HepG2 (cell line): ENCODE data around the gene PXDC1. TPM values are rescaled to one million over a fixed set of nuclear protein-coding genes. Genes with fewer than 3 reads are reported as not detected.

Experiments
- ATAC-seq: fragments of 200-7000 bp; cut with Tn5 transposase; 3 replicates; pipeline ENCODE4 v1.9.1; 2020; ENCODE audit warnings: mild to moderate bottlenecking, moderate library complexity
- BruUV-seq: library from RNA; stranded (reverse); fragments of 400-500 nt; replicated peaks from 2 replicates; lab custom pipeline; 2021; lab: Mats Ljungman, UMichigan
- CTCF ChIA-PET: fragments of 300-600 bp; formaldehyde crosslinking; extraction: SDS; loops from one replicate; lab custom pipeline; 2021; ENCODE audit warnings: low total read pairs, inconsistent platforms, low intra/inter-chr PET ratio; lab: Yijun Ruan, JAX
- POLR2A ChIA-PET: fragments of 350-600 bp; sonication (Branson Sonifier 250); formaldehyde crosslinking; loops from one replicate; lab custom pipeline; 2020; ENCODE audit warnings: antibody characterized with exemption, inconsistent platforms; lab: Yijun Ruan, JAX
- DNase-seq: peaks from one replicate; pipeline ENCODE4 v3.0.0-alpha.2; 2015; ENCODE audit warnings: low spot score
- FAIRE-seq: peaks from 3 replicates; lab custom pipeline; 2011; peaks lifted over from hg19 to GRCh38; lab: Jason Lieb, UNC
- H2AFZ ChIP-seq: one replicate; pipeline ENCODE4 v1.6.1; 2011; ENCODE audit warnings: low read length, inconsistent platforms
- H3K27ac ChIP-seq: fragments of 300-600 bp; 3 replicates; pipeline ENCODE4 v1.8.0; 2011; ENCODE audit warnings: mixed run types, mild to moderate bottlenecking, mixed read lengths, low read length, inconsistent platforms; ENCODE audit not compliant: insufficient read depth; ENCODE audit errors: extremely low read length
- H3K27me3 ChIP-seq, 2 experiments: fragments of 200-600 bp in 1 of 2; 2 replicates in 1 of 2; 3 replicates in 1 of 2; pipeline versions ENCODE4 v1.6.0 to v1.8.0; 2011; ENCODE audit warnings: low read length in 2 of 2, mild to moderate bottlenecking in 2 of 2, moderate library complexity in 2 of 2, inconsistent platforms in 1 of 2; ENCODE audit not compliant: insufficient read depth in 2 of 2, control insufficient read depth in 1 of 2
- H3K36me3 ChIP-seq, 2 experiments: fragments of 200-600 bp in 1 of 2; replicated peaks in 1 of 2; 2 replicates in 1 of 2; 3 replicates in 1 of 2; pipeline versions ENCODE4 v1.5.1 to v1.8.0; 2011; ENCODE audit warnings: low read length in 2 of 2, inconsistent platforms in 1 of 2; ENCODE audit not compliant: insufficient read depth in 2 of 2, control insufficient read depth in 1 of 2
- H3K4me1 ChIP-seq: 2 replicates; pipeline ENCODE4 v1.5.1; 2012; ENCODE audit warnings: low read length, inconsistent platforms; ENCODE audit not compliant: insufficient read depth
- H3K4me2 ChIP-seq: 2 replicates; pipeline ENCODE4 v1.6.0; 2011; ENCODE audit warnings: low read depth, low read length, inconsistent platforms
- H3K4me3 ChIP-seq, 3 experiments: fragments of 200-600 bp in 1 of 3; sonication (generic), shearing (Covaris generic) in 1 of 3; replicated peaks in 1 of 3; 2 replicates each; pipeline ENCODE4 v1.5.1; 2011 to 2016; ENCODE audit warnings: low read length in 3 of 3, inconsistent platforms in 2 of 3, low read depth in 2 of 3, mild to moderate bottlenecking in 2 of 3, control low read depth in 1 of 3, mixed read lengths in 1 of 3; ENCODE audit not compliant: insufficient read depth in 1 of 3
- H3K79me2 ChIP-seq: one replicate; pipeline ENCODE4 v1.6.1; 2011; ENCODE audit warnings: low read length, inconsistent platforms; ENCODE audit not compliant: insufficient read depth
- H3K9ac ChIP-seq: 2 replicates; pipeline ENCODE4 v1.6.0; 2011; ENCODE audit warnings: mild to moderate bottlenecking, low read depth, low read length, inconsistent platforms; ENCODE audit not compliant: insufficient read depth
- H3K9me3 ChIP-seq: 2 replicates; pipeline ENCODE4 v1.5.1; 2012; ENCODE audit warnings: mild to moderate bottlenecking, low read length
- H4K20me1 ChIP-seq: 2 replicates; pipeline ENCODE4 v1.6.0; 2011; ENCODE audit warnings: inconsistent platforms, mild to moderate bottlenecking, low read length, moderate library complexity; ENCODE audit not compliant: insufficient read depth
- FOXO4 ChIP-seq: sonication (generic); formaldehyde crosslinking; conservative IDR thresholded peaks from 2 replicates; pipeline ENCODE4 v1.8.1; 2023; ENCODE audit warnings: missing genetic modification reagents
- MED13 ChIP-seq: sonication (generic); formaldehyde crosslinking; IDR thresholded peaks from 2 replicates; pipeline ENCODE4 v1.5.0; 2020; ENCODE audit warnings: missing genetic modification reagents
- PHF20 ChIP-seq: sonication (generic); formaldehyde crosslinking; IDR thresholded peaks from 2 replicates; pipeline ENCODE4 v1.5.0; 2020; ENCODE audit warnings: mild to moderate bottlenecking, missing genetic modification reagents
- ZNF468 ChIP-seq: sonication (generic); formaldehyde crosslinking; IDR thresholded peaks from 2 replicates; pipeline ENCODE4 v1.8.0; 2022; ENCODE audit warnings: mild to moderate bottlenecking, moderate library complexity, missing genetic modification reagents
- WGBS: methylation state at CpG from one replicate; pipeline ENCODE4 v1.1.6; 2017; ENCODE audit warnings: low lambda C conversion rate; 5-methylcytosine and 5-hydroxymethylcytosine counted together
- in situ Hi-C: cut with HindIII; loops from 2 replicates; pipeline ENCODE4 v1.10.0; 2017; ENCODE audit warnings: low pct_unique_long_range_greater_than_20kb; ENCODE audit not compliant: extremely low pct_ligation_motif_present
- intact Hi-C: fragments of 100-400 bp; cut with micrococcal nuclease; formaldehyde crosslinking; loops from one replicate; pipeline ENCODE4 v1.10.0; 2022; ENCODE audit not compliant: unreplicated experiment
- polyA plus RNA-seq, 8 experiments: library from polyadenylated mRNA; depleted of rRNA in 3 of 8; stranded (reverse) in 7 of 8; unstranded in 1 of 8; fragments of >200 nt; fragmentation: Illumina TruSeq in 4 of 8; extraction: Trizol in 4 of 8; gene quantifications; 2 replicates each; pipeline versions ENCODE4 v1.2.1 to v1.2.3, GENCODE V29; 2011 to 2016; ENCODE audit warnings: low read depth in 4 of 8, missing spikeins in 1 of 8, mixed read lengths in 1 of 8; ENCODE audit not compliant: insufficient read depth in 1 of 8
- total RNA-seq, 5 experiments: library from RNA; depleted of rRNA; stranded (reverse); fragments of >200 nt; fragmentation: Illumina TruSeq; extraction: Trizol; gene quantifications; 2 replicates each; pipeline ENCODE4 v1.2.3, GENCODE V29; 2016; ENCODE audit warnings: low read depth in 1 of 5

Gene PXDC1
- total and polyA plus RNA-seq, 2 of the 13 experiments (the other 11 are each of a cell fraction or from before 2014, with no cell fraction given), result 32.4 to 34.7 TPM

GRCh38 chr6:3743541-3743940 is 8.0 kb downstream of the PXDC1 start:
- FAIRE-seq, result no peak
- POLR2A ChIA-PET, result interaction anchor here (0.8 to 1.9 kb wide), 9 partner anchors 9 to 278 kb away, joined by 3 to 7 read pairs (median 5); partner anchors contain the start of gene PXDC1
- Histone ChIP-seq H3K4me2 (peak overlapping the region; percentile 75), H4K20me1 (peaks cover 68% of the 10 kb centered on the region), H3K9me3 (no peaks in the 10 kb centered on the region), H3K36me3 (peaks cover 13 to 33% of the 10 kb centered on the region in 2 experiments), H3K79me2 (peaks cover 82% of the 10 kb centered on the region), H2AFZ (no peak overlapping the region), H3K4me3 (peak overlapping the region in 2 of 3 experiments; percentile 51 to 60; a peak in 4 of 6 replicates), H3K9ac (peak overlapping the region; percentile 9), H3K27me3 (no peaks in the 10 kb centered on the region), H3K4me1 (peaks cover 78% of the 10 kb centered on the region), H3K27ac (peak overlapping the region; percentile 57)
- CTCF ChIA-PET, result interaction anchor here (1.9 to 3.5 kb wide), 6 partner anchors 82 to 464 kb away, joined by 6 to 45 read pairs (median 20); no protein-coding TSS in a partner anchor
- in situ Hi-C loops (loop anchor here (5.0 kb wide), 2 partner anchors 184 to 249 kb away; no protein-coding TSS in a partner anchor), intact Hi-C loops (loop anchor here (2.0 kb wide), 2 partner anchors 141 to 265 kb away; no protein-coding TSS in a partner anchor)
- TF ChIP-seq ZNF468 (CRISPR knock-in tag), result no peak
- no peak for TF ChIP-seq MED13 (CRISPR knock-in tag)
- 0 out of 2 replicates have a peak, but pooled peaks have one; percentile 66 for TF ChIP-seq FOXO4 (CRISPR knock-in tag)
- TF ChIP-seq PHF20 (CRISPR knock-in tag), result no peak
- BruUV-seq, result no TSS peak
- ATAC-seq, result peak; percentile 1; the same call in 1 of the 3 replicates
- no peak for DNase-seq
- WGBS, result 85% methylated on average over 10 of the region's 10 CpGs
